Testis (tissue), 3 donors: ENCODE results near the gene TBC1D16. TPM values are rescaled to one million over a fixed set of nuclear protein-coding genes. Genes with fewer than 3 reads are reported as not detected.

Experiments used
- DNase-seq: peaks from one replicate; pipeline ENCODE4 v3.0.0-alpha.2; 2019
- H3K27ac ChIP-seq, 2 donors: fragments of 200-600 bp; sonication (generic); one replicate each; pipeline ENCODE4 v1.5.1; 2019
- H3K27me3 ChIP-seq: fragments of 200-600 bp; sonication (generic); one replicate; pipeline ENCODE4 v1.5.1; 2019
- H3K36me3 ChIP-seq: fragments of 200-600 bp; sonication (generic); one replicate; pipeline ENCODE4 v1.5.1; 2017; ENCODE audit warnings: low read depth; ENCODE audit errors: missing control alignments
- H3K4me1 ChIP-seq: fragments of 200-600 bp; sonication (generic); one replicate; pipeline ENCODE4 v1.5.1; 2019
- H3K4me3 ChIP-seq, 2 donors: fragments of 200-600 bp; sonication (generic); one replicate each; pipeline ENCODE4 v1.5.1; 2017 to 2019
- H3K9me3 ChIP-seq: fragments of 200-600 bp; sonication (generic); one replicate; pipeline ENCODE4 v1.5.1; 2017
- POLR2A ChIP-seq: fragments of 450-650 bp; IDR thresholded peaks from one replicate; pipeline ENCODE4 v1.6.1; 2017; ENCODE audit warnings: antibody characterized with exemption, mild to moderate bottlenecking, moderate library complexity
- WGBS, 2 donors: methylation state at CpG; one replicate each; pipeline ENCODE4 v1.1.5; 2018; 5-methylcytosine and 5-hydroxymethylcytosine counted together
- intact Hi-C: fragments of 100-400 bp; cut with DNase I; formaldehyde crosslinking; loops from one replicate; pipeline ENCODE4 v1.15.1; 2023; ENCODE audit warnings: low total_unique reads
- polyA plus RNA-seq: library from polyadenylated mRNA; stranded (reverse); fragments of 350-450 nt; fragmentation: Illumina TruSeq; extraction: RNeasy Lipid Tissue Mini Kit (QIAGEN cat#74804); gene quantifications from one replicate; pipeline ENCODE4 v1.2.3, GENCODE V29; 2014; ENCODE audit warnings: low read depth, low replicate concordance; ENCODE audit not compliant: insufficient read depth
- total RNA-seq, 2 donors: library from RNA; depleted of rRNA; stranded (reverse); fragments of >200 nt; gene quantifications; one replicate each; pipeline ENCODE4 v1.2.3, GENCODE V29; 2016
- TF ChIP-seq, protein P1 (sequence below), 3 experiments: fragments of 450-650 bp in 2 of 3; fragments of 200-600 bp in 1 of 3; sonication (generic) in 1 of 3; IDR thresholded peaks; one replicate each; pipeline ENCODE4 v1.5.1; 2016 to 2019; ENCODE audit warnings: antibody characterized with exemption in 3 of 3, mild to moderate bottlenecking in 2 of 3, moderate library complexity in 1 of 3

Gene TBC1D16
- total and polyA plus RNA-seq, 3 donors from 2014 or later, result 11.0 to 16.0 (median 11.7) TPM

DNA sequence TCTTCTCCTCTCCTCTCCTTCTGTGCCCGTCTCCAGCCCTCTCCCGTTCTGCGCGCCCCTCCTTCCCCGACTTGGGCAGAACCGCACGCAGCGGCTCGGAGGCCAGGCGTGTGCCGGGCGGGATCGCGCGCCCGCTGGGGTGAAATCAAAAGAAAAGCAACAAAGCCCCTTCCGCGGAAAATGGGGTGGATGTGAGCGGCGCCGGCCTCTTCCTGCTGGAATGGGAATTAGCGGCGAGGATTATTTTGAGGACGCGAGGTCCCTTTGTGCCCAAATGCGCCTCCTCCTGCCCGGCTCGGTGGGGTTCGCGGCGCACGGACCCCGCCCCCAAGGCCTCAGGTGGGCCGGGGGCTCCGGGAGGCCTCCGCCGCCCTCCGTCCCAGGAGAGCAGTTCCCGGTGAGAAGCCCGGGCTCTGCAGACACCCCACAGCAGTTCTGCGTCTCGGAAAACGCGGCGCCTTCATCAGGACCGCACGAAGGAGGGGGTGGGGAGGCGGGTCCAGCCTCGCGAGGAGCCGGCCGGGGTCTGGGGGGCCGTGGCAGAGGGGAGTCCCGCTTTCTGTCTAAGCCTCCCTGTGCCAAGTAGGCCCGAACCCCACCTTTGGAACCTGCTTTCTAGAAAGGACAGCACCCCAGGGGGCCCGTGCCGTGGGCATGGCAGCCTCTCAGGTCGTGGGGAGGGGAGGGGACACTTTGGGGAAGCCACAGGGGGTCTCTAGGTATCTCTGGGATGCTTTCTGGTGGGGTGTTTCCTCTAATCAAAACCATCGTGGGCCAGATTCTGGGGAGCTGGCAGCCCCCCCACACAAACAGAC is 105.4 kb downstream of the TBC1D16 start:
- WGBS, 2 donors, result 0% methylated on average over 11 to 58 of the region's 59 CpGs
- intact Hi-C loops, result no loop called here

GRCh38 chr17:79929257-79930061 is 106.2 kb downstream of the TBC1D16 start:
- DNase-seq, result no peak
- peaks cover 19% of the 10 kb centered on the region for H3K4me1 ChIP-seq
- no peak for TF ChIP-seq POLR2A
- TF ChIP-seq, protein P1, sequence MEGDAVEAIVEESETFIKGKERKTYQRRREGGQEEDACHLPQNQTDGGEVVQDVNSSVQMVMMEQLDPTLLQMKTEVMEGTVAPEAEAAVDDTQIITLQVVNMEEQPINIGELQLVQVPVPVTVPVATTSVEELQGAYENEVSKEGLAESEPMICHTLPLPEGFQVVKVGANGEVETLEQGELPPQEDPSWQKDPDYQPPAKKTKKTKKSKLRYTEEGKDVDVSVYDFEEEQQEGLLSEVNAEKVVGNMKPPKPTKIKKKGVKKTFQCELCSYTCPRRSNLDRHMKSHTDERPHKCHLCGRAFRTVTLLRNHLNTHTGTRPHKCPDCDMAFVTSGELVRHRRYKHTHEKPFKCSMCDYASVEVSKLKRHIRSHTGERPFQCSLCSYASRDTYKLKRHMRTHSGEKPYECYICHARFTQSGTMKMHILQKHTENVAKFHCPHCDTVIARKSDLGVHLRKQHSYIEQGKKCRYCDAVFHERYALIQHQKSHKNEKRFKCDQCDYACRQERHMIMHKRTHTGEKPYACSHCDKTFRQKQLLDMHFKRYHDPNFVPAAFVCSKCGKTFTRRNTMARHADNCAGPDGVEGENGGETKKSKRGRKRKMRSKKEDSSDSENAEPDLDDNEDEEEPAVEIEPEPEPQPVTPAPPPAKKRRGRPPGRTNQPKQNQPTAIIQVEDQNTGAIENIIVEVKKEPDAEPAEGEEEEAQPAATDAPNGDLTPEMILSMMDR (IDR thresholded peaks at IDR 0.05), result no peak
- H3K27me3 ChIP-seq, result no peaks in the 10 kb centered on the region
- no peaks in the 10 kb centered on the region for H3K9me3 ChIP-seq
- WGBS, 2 donors, result 60 to 68% methylated on average over 22 to 24 of the region's 25 CpGs
- H3K4me3 ChIP-seq, result peak overlapping the region in 1 of 2 donors; percentile 61
- no peak overlapping the region for H3K27ac ChIP-seq
- no peaks in the 10 kb centered on the region for H3K36me3 ChIP-seq
- intact Hi-C loops, result no loop called here

More for the DNA sequence above, 105.4 kb downstream of the TBC1D16 start:
- no peak for TF ChIP-seq POLR2A
- TF ChIP-seq, protein P1 (IDR thresholded peaks at IDR 0.05), result no peak
- no peaks in the 10 kb centered on the region for H3K9me3 ChIP-seq
- no peaks in the 10 kb centered on the region for H3K36me3 ChIP-seq
- DNase-seq, result no peak
- peaks cover 16% of the 10 kb centered on the region for H3K4me1 ChIP-seq
- peak overlapping the region in 1 of 2 donors; percentile 39 for H3K27ac ChIP-seq
- peak overlapping the region; percentile 31 to 61 for H3K4me3 ChIP-seq
- no peaks in the 10 kb centered on the region for H3K27me3 ChIP-seq

DNA sequence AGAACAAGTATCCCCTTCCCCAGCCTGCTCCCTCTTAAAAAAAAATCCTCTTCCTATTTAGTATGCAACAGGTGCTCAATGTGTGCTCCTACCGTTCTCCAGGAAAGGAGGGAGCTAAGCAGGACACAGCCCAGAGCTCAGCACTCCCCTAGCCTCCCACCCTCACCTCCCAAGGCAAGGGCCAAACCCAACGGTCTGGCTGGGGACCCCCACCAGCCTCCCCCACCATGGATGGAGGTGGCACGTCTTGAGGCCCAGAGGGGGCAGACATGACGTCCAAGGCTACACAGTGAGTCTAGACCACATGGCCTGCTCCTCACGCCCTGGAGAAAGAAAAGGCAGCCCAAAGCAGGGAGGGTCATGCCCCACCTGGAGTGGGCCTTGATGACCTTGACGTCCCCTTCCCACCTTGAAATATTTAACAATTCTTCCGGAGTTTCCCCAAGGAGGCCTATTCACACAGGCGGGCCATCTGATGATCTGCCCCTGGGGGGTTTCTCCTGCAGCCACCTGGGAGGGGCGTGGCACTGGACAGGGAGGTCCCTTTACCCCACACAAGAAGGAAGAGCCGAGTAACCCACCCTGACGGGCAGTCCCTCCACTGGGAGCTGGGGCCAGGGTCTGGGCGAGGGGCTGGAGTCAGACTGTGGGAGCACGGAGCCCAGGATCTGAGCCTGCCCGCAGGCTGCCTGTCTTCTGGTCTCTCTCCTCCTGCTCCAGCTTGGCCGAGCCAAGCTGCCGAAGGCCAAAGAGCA is 107.0 kb downstream of the TBC1D16 start:
- no peak for DNase-seq
- intact Hi-C loops, result no loop called here
- H3K27me3 ChIP-seq, result no peaks in the 10 kb centered on the region

More for the DNA sequence above, 107.0 kb downstream of the TBC1D16 start:
- Histone ChIP-seq H3K4me3 (no peak overlapping the region), H3K4me1 (peaks cover 19% of the 10 kb centered on the region), H3K9me3 (no peaks in the 10 kb centered on the region), H3K27ac (peak overlapping the region in 1 of 2 donors; percentile 15), H3K36me3 (no peaks in the 10 kb centered on the region)
- 85 to 86% methylated on average over 12 to 16 of the region's 16 CpGs for WGBS, 2 donors
- TF ChIP-seq POLR2A, result no peak
- TF ChIP-seq, protein P1 (IDR thresholded peaks at IDR 0.05), result no peak
